GM19239 (cell line): ENCODE data around the gene ZP4.
"Not testable (repeated sequence)": the region's sequence is repeated elsewhere in the genome, so short reads cannot be mapped to it uniquely, and the experiment has no call there.

Source experiments
- DNase-seq: peaks from one replicate; pipeline ENCODE4 v3.0.0; 2011; ENCODE audit warnings: low spot score; ENCODE audit not compliant: insufficient read length
- FAIRE-seq: peaks from 2 replicates; lab custom pipeline; 2011; peaks lifted over from hg19 to GRCh38; lab: Jason Lieb, UNC

The ZP4 gene

GRCh38 chr1:237879195-237879594 is 11.5 kb downstream of the ZP4 start:
- FAIRE-seq: no peak
- no peak for DNase-seq

GRCh38 chr1:237878406-237878805 is 12.3 kb downstream of the ZP4 start:
- DNase-seq (no peak), FAIRE-seq (no peak)

- DNase-seq (no peak), FAIRE-seq (no peak)
Measured at GRCh38 chr1:237877631-237878030, 13.1 kb downstream of the ZP4 start.

- DNase-seq (no peak), FAIRE-seq (no peak)
Measured at GRCh38 chr1:237875291-237875690, 15.4 kb downstream of the ZP4 start.

- no peak for DNase-seq
- FAIRE-seq: no peak
Measured at GRCh38 chr1:237873487-237874211, 17.1 kb downstream of the ZP4 start.

- DNase-seq: no peak
- no peak for FAIRE-seq
Measured at GRCh38 chr1:237868817-237869600, 21.7 kb downstream of the ZP4 start.

GRCh38 chr1:237867380-237867888 is 23.3 kb downstream of the ZP4 start:
- DNase-seq (no peak), FAIRE-seq (no peak)

- FAIRE-seq: no peak
- DNase-seq: no peak
Measured at GRCh38 chr1:237864338-237865244, 26.1 kb downstream of the ZP4 start.

GRCh38 chr1:237863234-237863633 is 27.5 kb downstream of the ZP4 start:
- FAIRE-seq (no peak), DNase-seq (no peak)

GRCh38 chr1:237861944-237862343 is 28.8 kb downstream of the ZP4 start:
- FAIRE-seq: no peak
- no peak for DNase-seq

GRCh38 chr1:237858992-237859391 is 31.7 kb downstream of the ZP4 start:
- no peak for FAIRE-seq
- DNase-seq: no peak

- DNase-seq (no peak), FAIRE-seq (no peak)
Measured at GRCh38 chr1:237857455-237857854, 33.3 kb downstream of the ZP4 start.

- no peak for DNase-seq
- no peak for FAIRE-seq
Measured at GRCh38 chr1:237852342-237852741, 38.4 kb downstream of the ZP4 start.

- no peak for FAIRE-seq
- no peak for DNase-seq
Measured at GRCh38 chr1:237851210-237851845, 39.4 kb downstream of the ZP4 start.

- not testable (repeated sequence) for DNase-seq, FAIRE-seq
Measured at GRCh38 chr1:237843516-237843915, 47.2 kb downstream of the ZP4 start.

GRCh38 chr1:237841485-237841884 is 49.2 kb downstream of the ZP4 start:
- no peak for FAIRE-seq
- no peak for DNase-seq

- no peak for FAIRE-seq
Measured at GRCh38 chr1:237838904-237839534, 51.7 kb downstream of the ZP4 start.

GRCh38 chr1:237838320-237838719 is 52.4 kb downstream of the ZP4 start:
- no peak for FAIRE-seq
- DNase-seq: no peak

More at GRCh38 chr1:237838904-237839534, 51.7 kb downstream of the ZP4 start:
- no peak for DNase-seq

- no peak for DNase-seq
- no peak for FAIRE-seq
Measured at GRCh38 chr1:237834461-237834860, 56.3 kb downstream of the ZP4 start.
